Stimulated activated CD8-positive, alpha-beta memory T cell treated with anti-CD3 and anti-CD28 coated beads, Interleukin-4, amount 100 ng/mL, for 48 hours (primary cell): ENCODE data around the gene SLC66A2.

Experiments used
- DNase-seq: peaks from one replicate; pipeline ENCODE4 v3.0.0-alpha.2; 2020

The SLC66A2 gene

GRCh38 chr18:79917169-79917852 lies 34.1 kb downstream of the SLC66A2 start:
- DNase-seq, result peak; percentile 13

GRCh38 chr18:79916546-79917168 lies 34.8 kb downstream of the SLC66A2 start:
- DNase-seq, result peak; percentile 17

- no peak for DNase-seq
These were observed 35.3 kb downstream of the SLC66A2 start for GRCh38 chr18:79916128-79916494.

- DNase-seq, result peak; percentile 20
These were observed 36.0 kb downstream of the SLC66A2 start for GRCh38 chr18:79915161-79916127.

GRCh38 chr18:79914614-79915160 lies 36.8 kb downstream of the SLC66A2 start:
- DNase-seq, result peak; percentile 22

GRCh38 chr18:79912994-79913831 lies 38.2 kb downstream of the SLC66A2 start:
- peak; percentile 19 for DNase-seq

- peak; percentile 59 for DNase-seq
These were observed 39.0 kb downstream of the SLC66A2 start for GRCh38 chr18:79912409-79912991.

GRCh38 chr18:79911344-79912270 lies 39.8 kb downstream of the SLC66A2 start:
- DNase-seq, result peak; percentile 11

GRCh38 chr18:79910563-79911343 lies 40.7 kb downstream of the SLC66A2 start:
- DNase-seq, result no peak

- DNase-seq, result no peak
These were observed 44.7 kb downstream of the SLC66A2 start for GRCh38 chr18:79906706-79907105.

GRCh38 chr18:79905993-79906392 lies 45.5 kb downstream of the SLC66A2 start:
- no peak for DNase-seq

GRCh38 chr18:79905389-79905911 lies 46.0 kb downstream of the SLC66A2 start:
- DNase-seq, result peak; percentile 31

GRCh38 chr18:79904357-79905147 lies 46.9 kb downstream of the SLC66A2 start:
- DNase-seq, result peak; percentile 8

GRCh38 chr18:79903787-79904356 lies 47.6 kb downstream of the SLC66A2 start:
- no peak for DNase-seq

- DNase-seq, result no peak
These were observed 48.3 kb downstream of the SLC66A2 start for GRCh38 chr18:79903071-79903635.

- no peak for DNase-seq
These were observed 48.8 kb downstream of the SLC66A2 start for GRCh38 chr18:79902640-79903039.

- DNase-seq, result peak; percentile 9
These were observed 49.4 kb downstream of the SLC66A2 start for GRCh38 chr18:79902075-79902474.

GRCh38 chr18:79901665-79902064 lies 49.8 kb downstream of the SLC66A2 start:
- DNase-seq, result peak; percentile 18
